ENCODE measurements around the gene CCDC87. TPM values are rescaled to one million over a fixed set of nuclear protein-coding genes. Genes with fewer than 3 reads are reported as not detected.
A peak's percentile ranks its signal among the peaks of the same experiment; 100 is the strongest.

Gene CCDC87
- total RNA-seq, 4 donors from 2014 or later: 0.11 to 0.42 (median 0.25) TPM

- TF ChIP-seq POLR2A (IDR thresholded peaks at IDR 0.05): no peak
- TF ChIP-seq, protein P1, sequence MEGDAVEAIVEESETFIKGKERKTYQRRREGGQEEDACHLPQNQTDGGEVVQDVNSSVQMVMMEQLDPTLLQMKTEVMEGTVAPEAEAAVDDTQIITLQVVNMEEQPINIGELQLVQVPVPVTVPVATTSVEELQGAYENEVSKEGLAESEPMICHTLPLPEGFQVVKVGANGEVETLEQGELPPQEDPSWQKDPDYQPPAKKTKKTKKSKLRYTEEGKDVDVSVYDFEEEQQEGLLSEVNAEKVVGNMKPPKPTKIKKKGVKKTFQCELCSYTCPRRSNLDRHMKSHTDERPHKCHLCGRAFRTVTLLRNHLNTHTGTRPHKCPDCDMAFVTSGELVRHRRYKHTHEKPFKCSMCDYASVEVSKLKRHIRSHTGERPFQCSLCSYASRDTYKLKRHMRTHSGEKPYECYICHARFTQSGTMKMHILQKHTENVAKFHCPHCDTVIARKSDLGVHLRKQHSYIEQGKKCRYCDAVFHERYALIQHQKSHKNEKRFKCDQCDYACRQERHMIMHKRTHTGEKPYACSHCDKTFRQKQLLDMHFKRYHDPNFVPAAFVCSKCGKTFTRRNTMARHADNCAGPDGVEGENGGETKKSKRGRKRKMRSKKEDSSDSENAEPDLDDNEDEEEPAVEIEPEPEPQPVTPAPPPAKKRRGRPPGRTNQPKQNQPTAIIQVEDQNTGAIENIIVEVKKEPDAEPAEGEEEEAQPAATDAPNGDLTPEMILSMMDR (IDR thresholded peaks at IDR 0.05): no peak
- WGBS, 2 donors: 23 to 39% methylated on average over 4 of the region's 4 CpGs
- intact Hi-C loops (cut with DNase I; ENCODE audit: low total_unique reads): no loop called here
- no peak overlapping the region for H3K4me3 ChIP-seq (ENCODE audit: low read depth, poor library complexity, severe bottlenecking)
- DNase-seq (ENCODE audit: low spot score in 2 of 2): no peak
Measured at GRCh38 chr11:66619080-66619554, 26.3 kb upstream of the CCDC87 start.

- DNase-seq (ENCODE audit: low spot score in 2 of 2): peak; percentile 71 to 96
- TF ChIP-seq, protein P1 (IDR thresholded peaks at IDR 0.05): no peak
- no peak for TF ChIP-seq POLR2A (IDR thresholded peaks at IDR 0.05)
- intact Hi-C loops (cut with DNase I; ENCODE audit: low total_unique reads): no loop called here
- WGBS, 2 donors: 0 to 1% methylated on average over 37 to 38 of the region's 38 CpGs
- H3K4me3 ChIP-seq (ENCODE audit: low read depth, poor library complexity, severe bottlenecking): peak overlapping the region; percentile 82
Measured at GRCh38 chr11:66617155-66617834, 24.4 kb upstream of the CCDC87 start.

- peak in 1 of 2 donors; percentile 99 for TF ChIP-seq POLR2A (IDR thresholded peaks at IDR 0.05)
- TF ChIP-seq, protein P1 (IDR thresholded peaks at IDR 0.05): no peak
- WGBS, 2 donors: 0 to 1% methylated on average over 49 to 57 of the region's 90 CpGs
- intact Hi-C loops (cut with DNase I; ENCODE audit: low total_unique reads): no loop called here
- DNase-seq (ENCODE audit: low spot score in 2 of 2): peak; percentile 98 to 100
- H3K4me3 ChIP-seq (ENCODE audit: low read depth, poor library complexity, severe bottlenecking): peak within 1 kb of the TSS; percentile 82
Measured at GRCh38 chr11:66616379-66617154, 23.7 kb upstream of the CCDC87 start, which contains the start of gene RBM14. TSS of gene RBM14 (plus strand) at chr11:66616630. CDS start at chr11:66616721, 91 bp downstream.

- intact Hi-C loops (cut with DNase I; ENCODE audit: low total_unique reads): no loop called here
- no peak for TF ChIP-seq POLR2A (IDR thresholded peaks at IDR 0.05)
- TF ChIP-seq, protein P1 (IDR thresholded peaks at IDR 0.05): no peak
- WGBS, 2 donors: 91 to 92% methylated on average over 13 of the region's 13 CpGs
- no peak for DNase-seq (ENCODE audit: low spot score in 2 of 2)
- H3K4me3 ChIP-seq (ENCODE audit: low read depth, poor library complexity, severe bottlenecking): no peak overlapping the region
Measured at GRCh38 chr11:66614073-66614472, 21.2 kb upstream of the CCDC87 start.

DNA sequence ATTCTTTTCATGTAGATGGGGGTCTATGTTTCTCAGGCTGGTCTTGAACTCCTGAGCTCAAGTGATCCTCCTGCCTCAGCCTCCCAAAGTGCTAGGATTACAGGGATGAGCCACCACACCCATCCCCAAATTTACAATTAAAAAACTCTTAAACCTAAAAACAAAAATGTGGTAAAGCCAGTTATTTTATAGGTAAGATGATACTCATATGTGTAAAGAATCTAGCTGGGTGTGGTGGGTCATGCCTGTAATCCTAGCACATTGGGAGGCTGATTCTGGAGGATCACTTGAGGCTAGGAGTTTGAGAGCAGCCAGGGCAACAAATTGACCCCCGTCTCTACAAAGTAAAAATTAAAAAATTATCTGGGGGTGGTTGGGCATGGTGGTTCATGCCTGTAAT, 19.6 kb upstream of the CCDC87 start:
- 96 to 97% methylated on average over 1 of the region's 1 CpG for WGBS, 2 donors
- no peak for TF ChIP-seq POLR2A (IDR thresholded peaks at IDR 0.05)
- TF ChIP-seq, protein P1 (IDR thresholded peaks at IDR 0.05): no peak
- no peak overlapping the region for H3K4me3 ChIP-seq (ENCODE audit: low read depth, poor library complexity, severe bottlenecking)
- intact Hi-C loops (cut with DNase I; ENCODE audit: low total_unique reads): no loop called here
- DNase-seq (ENCODE audit: low spot score in 2 of 2): no peak

Data from lower leg skin (tissue), 4 donors.